Activated CD8-positive, alpha-beta memory T cell treated with anti-CD3 and anti-CD28 coated beads for 36 hours (primary cell): ENCODE data around the gene TAS2R10. TPM values are rescaled to one million over a fixed set of nuclear protein-coding genes. Genes with fewer than 3 reads are reported as not detected.
"Not testable (repeated sequence)": the region's sequence is repeated elsewhere in the genome, so short reads cannot be mapped to it uniquely, and the experiment has no call there.

ENCODE experiments used
- CTCF ChIA-PET: fragments of 350-600 bp; sonication (Branson Sonifier 250); formaldehyde crosslinking; loops from one replicate; lab custom pipeline; 2021; ENCODE audit warnings: antibody characterized with exemption; lab: Charles Lee
- POLR2A ChIA-PET: fragments of 350-600 bp; sonication (Branson Sonifier 250); formaldehyde crosslinking; loops from one replicate; lab custom pipeline; 2021; ENCODE audit warnings: antibody characterized with exemption; lab: Charles Lee
- total RNA-seq, 2 experiments: library from RNA; stranded (reverse); gene quantifications; one replicate each; pipeline ENCODE4 v1.2.3, GENCODE V29; 2021

TAS2R10 gene
- total RNA-seq, 2 experiments from 2014 or later, result 0.36 TPM; not detected in 1

DNA sequence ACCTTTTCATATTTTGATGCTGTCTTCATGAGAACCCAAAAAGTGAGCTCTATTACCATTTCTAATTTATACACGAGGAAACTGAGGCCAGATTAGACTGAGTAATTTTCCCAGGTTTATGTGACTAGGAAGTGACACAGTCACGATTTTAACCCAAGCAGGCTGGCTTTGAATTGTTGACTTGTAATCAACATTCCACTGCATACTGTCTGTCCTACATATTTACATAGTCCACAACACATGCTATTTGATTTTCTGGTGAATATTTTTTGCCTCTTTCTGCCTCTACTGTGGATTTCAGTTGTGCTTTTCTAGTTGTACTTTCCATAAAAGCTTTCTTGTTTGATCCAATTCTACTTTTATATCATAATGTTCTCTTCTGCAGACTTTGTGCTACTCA, 31.9 kb downstream of the TAS2R10 start:
- ChIA-PET POLR2A (no interaction called here), CTCF (no interaction called here)

DNA sequence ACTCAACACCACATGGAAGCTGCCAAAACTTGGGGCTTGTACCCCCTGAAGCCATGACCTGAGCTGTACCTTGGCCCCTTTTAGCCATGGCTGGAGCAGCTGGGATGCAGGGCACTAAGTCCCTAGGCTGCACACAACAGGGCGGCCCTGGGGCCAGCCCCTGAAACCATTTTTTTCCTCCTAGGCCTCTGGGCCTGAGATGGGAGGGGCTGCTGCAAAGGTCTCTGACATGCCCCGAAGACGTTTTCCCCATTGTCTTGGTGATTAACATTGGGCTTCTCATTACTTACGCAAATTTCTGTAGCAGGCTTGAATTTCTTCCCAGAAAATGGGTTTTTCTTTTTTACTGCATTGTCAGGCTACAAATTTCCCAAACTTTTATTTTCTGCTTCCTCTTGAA, 34.4 kb downstream of the TAS2R10 start:
- CTCF ChIA-PET, POLR2A ChIA-PET: not testable (repeated sequence)

DNA sequence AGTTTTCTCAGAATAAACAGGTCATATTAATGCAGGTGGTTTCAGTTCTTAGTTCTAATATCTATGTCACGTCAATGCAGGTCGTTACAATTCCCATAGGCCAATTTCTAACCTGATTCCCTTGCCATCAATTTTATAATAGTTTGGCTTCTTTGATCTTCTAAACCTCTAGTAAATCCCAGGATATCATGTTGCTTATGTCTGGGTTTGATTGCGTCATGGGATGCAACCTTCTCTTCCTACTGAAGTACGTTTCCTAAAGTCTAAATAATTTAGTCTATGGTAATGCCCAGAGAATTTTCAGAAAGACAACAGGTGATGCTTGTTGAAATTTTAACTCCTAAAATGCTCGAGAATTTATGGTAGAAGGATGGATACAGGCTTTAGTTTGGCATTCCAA, 42.9 kb downstream of the TAS2R10 start:
- POLR2A ChIA-PET, result no interaction called here
- CTCF ChIA-PET, result interaction anchor here (0.5 kb wide), 1 partner anchor 454 kb away, joined by 5 read pairs; no protein-coding TSS in a partner anchor

DNA sequence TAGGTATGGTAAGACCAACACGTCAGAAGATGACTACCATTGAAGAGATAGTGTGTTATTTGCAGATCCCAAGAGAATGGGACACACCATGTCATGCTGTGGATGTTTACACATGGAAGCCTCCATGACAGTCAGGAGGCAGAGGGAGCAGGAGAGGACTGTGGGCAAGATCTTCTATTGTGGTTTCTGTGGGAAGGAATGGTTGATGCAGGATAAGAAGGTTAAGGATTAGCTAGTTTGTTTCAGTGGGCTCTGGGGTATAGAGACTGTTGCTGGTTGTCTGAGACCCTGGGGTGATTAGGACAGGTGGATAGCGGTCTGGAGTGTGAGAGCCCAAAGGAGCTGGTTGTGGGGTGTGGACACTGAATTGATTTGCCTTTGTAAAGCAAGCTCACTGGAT, 47.1 kb downstream of the TAS2R10 start:
- ChIA-PET POLR2A (no interaction called here), CTCF (no interaction called here)

Other genes starting within 250 kb of the TAS2R10 start
- gene MAGOHB, start 212.7 kb downstream of the TAS2R10 start, total RNA-seq, result 100 to 1,000 TPM; 132 to 134 TPM
- gene STYK1, start 152.3 kb downstream of the TAS2R10 start, total RNA-seq, result 1 to 10 TPM; 1.0 to 1.2 TPM
- gene YBX3, start 103.0 kb downstream of the TAS2R10 start, total RNA-seq, result 100 to 1,000 TPM; 278 to 283 TPM
- not detected for gene TAS2R7, start 23.7 kb downstream of the TAS2R10 start, total RNA-seq
- gene TAS2R8, start 19.1 kb downstream of the TAS2R10 start, total RNA-seq, result not detected
- not detected for gene TAS2R9, start 16.2 kb downstream of the TAS2R10 start, total RNA-seq
- gene PRR4, start 23.1 kb upstream of the TAS2R10 start, total RNA-seq, result 1 to 10 TPM in 1 of 2 experiments, under 1 TPM in 1; 0.80 to 1.0 TPM
- 1 to 10 TPM; 6.0 to 9.3 TPM for gene PRH1, start 57.9 kb upstream of the TAS2R10 start, total RNA-seq
- gene TAS2R13, start 83.2 kb upstream of the TAS2R10 start, total RNA-seq, result under 1 TPM; 0.10 to 0.21 TPM
- not detected for gene PRH2, start 102.9 kb upstream of the TAS2R10 start, total RNA-seq
- gene TAS2R14, start 112.9 kb upstream of the TAS2R10 start, total RNA-seq, result under 1 TPM; 0.69 to 0.84 TPM
- under 1 TPM; 0.19 to 0.42 TPM for gene TAS2R50, start 160.6 kb upstream of the TAS2R10 start, total RNA-seq
- gene TAS2R20, start 171.9 kb upstream of the TAS2R10 start, total RNA-seq, result under 1 TPM; 0.38 to 0.89 TPM
- 1 to 10 TPM in 1 of 2 experiments, under 1 TPM in 1; 0.80 to 1.1 TPM for gene TAS2R19, start 196.3 kb upstream of the TAS2R10 start, total RNA-seq
- 1 to 10 TPM; 1.0 to 1.2 TPM for gene TAS2R31, start 205.0 kb upstream of the TAS2R10 start, total RNA-seq
- gene TAS2R46, start 235.9 kb upstream of the TAS2R10 start, total RNA-seq, result under 1 TPM; 0.34 to 0.38 TPM